Mesothelial cell of epicardium (in vitro differentiated cells): ENCODE data around the gene DIS3L2. TPM values are rescaled to one million over a fixed set of nuclear protein-coding genes. Genes with fewer than 3 reads are reported as not detected.

ENCODE experiments used
- DNase-seq, 2 experiments: peaks; one replicate each; pipeline ENCODE4 v3.0.0; 2021; ENCODE audit warnings: low spot score in 2 of 2; ENCODE audit not compliant: unreplicated experiment in 2 of 2
- H3K27ac Mint-ChIP-seq: 2 replicates; pipeline ENCODE4 v1.8.0; 2021; ENCODE audit warnings: mixed read lengths
- H3K27me3 Mint-ChIP-seq: 2 replicates; pipeline ENCODE4 v1.8.0; 2021; ENCODE audit warnings: low read depth, mixed read lengths
- H3K36me3 Mint-ChIP-seq: 2 replicates; pipeline ENCODE4 v1.8.0; 2021; ENCODE audit warnings: mixed read lengths
- H3K4me1 Mint-ChIP-seq: 2 replicates; pipeline ENCODE4 v1.8.0; 2021; ENCODE audit warnings: mixed read lengths
- H3K4me3 Mint-ChIP-seq: 2 replicates; pipeline ENCODE4 v1.8.0; 2021; ENCODE audit warnings: mild to moderate bottlenecking, moderate library complexity, mixed read lengths
- H3K9me3 Mint-ChIP-seq: 2 replicates; pipeline ENCODE4 v1.8.0; 2021; ENCODE audit warnings: mixed read lengths
- total RNA-seq: library from RNA; stranded (reverse); gene quantifications from 3 replicates; pipeline ENCODE4 v1.2.1, GENCODE V29; 2021
- TF ChIP-seq, protein P1 (sequence below): fragments of 200-600 bp; sonication (generic); IDR thresholded peaks from one replicate; pipeline ENCODE4 v1.5.0; 2021; ENCODE audit warnings: antibody characterized with exemption; ENCODE audit not compliant: unreplicated experiment

The DIS3L2 gene
- total RNA-seq, 1 donor from 2014 or later: 74.4 TPM

GRCh38 chr2:232085826-232086425, 124.4 kb downstream of the DIS3L2 start:
- no peak for DNase-seq
- no peak overlapping the region for H3K27ac Mint-ChIP-seq
- TF ChIP-seq, protein P1, sequence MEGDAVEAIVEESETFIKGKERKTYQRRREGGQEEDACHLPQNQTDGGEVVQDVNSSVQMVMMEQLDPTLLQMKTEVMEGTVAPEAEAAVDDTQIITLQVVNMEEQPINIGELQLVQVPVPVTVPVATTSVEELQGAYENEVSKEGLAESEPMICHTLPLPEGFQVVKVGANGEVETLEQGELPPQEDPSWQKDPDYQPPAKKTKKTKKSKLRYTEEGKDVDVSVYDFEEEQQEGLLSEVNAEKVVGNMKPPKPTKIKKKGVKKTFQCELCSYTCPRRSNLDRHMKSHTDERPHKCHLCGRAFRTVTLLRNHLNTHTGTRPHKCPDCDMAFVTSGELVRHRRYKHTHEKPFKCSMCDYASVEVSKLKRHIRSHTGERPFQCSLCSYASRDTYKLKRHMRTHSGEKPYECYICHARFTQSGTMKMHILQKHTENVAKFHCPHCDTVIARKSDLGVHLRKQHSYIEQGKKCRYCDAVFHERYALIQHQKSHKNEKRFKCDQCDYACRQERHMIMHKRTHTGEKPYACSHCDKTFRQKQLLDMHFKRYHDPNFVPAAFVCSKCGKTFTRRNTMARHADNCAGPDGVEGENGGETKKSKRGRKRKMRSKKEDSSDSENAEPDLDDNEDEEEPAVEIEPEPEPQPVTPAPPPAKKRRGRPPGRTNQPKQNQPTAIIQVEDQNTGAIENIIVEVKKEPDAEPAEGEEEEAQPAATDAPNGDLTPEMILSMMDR: no peak
- no peak overlapping the region for H3K4me3 Mint-ChIP-seq
- peaks cover 18% of the 10 kb centered on the region for H3K36me3 Mint-ChIP-seq
- no peaks in the 10 kb centered on the region for H3K4me1 Mint-ChIP-seq
- H3K27me3 Mint-ChIP-seq: no peaks in the 10 kb centered on the region
- H3K9me3 Mint-ChIP-seq: peaks cover 12% of the 10 kb centered on the region

GRCh38 chr2:232088771-232089170, 127.3 kb downstream of the DIS3L2 start:
- TF ChIP-seq, protein P1: no peak
- Mint-ChIP-seq H3K9me3 (peaks cover 24% of the 10 kb centered on the region), H3K36me3 (peaks cover 31% of the 10 kb centered on the region), H3K4me3 (no peak overlapping the region), H3K4me1 (no peaks in the 10 kb centered on the region), H3K27ac (no peak overlapping the region), H3K27me3 (no peaks in the 10 kb centered on the region)
- no peak for DNase-seq

DNA sequence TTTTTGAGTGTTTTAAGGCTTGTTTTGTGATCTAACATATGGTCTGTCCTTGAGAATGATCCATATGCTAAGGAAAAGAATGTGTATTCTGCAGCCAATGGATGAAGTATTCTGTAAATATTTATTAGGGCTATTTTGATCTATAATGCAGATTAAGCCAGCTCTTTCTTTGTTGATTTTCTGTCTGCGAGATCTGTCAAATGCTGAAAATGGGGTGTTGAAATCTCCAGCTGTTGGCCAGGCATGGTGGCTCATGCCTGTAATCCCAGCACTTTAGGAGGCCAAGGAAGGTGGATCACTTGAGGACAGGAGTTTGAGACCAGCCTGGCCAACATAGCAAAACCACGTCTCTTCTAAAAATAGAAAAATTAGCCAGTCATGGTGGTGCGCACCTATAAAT, 132.7 kb downstream of the DIS3L2 start:
- H3K4me3 Mint-ChIP-seq: no peak overlapping the region

DNA sequence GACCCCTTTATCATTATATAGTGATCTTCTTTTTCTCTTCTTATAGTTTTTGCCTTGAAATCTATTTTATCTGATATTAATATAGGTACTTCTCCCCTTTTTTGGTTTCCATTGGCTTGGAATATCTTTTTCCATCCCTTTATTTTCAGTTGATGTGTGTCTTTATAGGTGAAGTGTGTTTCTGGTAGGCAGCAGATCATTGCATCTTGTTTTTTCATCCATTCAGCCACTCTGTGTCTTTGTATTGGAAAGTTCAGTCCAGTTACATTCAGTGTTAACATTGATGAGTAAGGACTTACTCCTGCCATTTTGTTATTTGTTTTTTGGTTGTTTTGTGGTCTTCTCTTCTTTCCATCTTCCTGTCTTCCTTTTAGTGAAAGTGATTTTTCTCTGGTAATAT, 133.4 kb downstream of the DIS3L2 start:
- peaks cover 71% of the 10 kb centered on the region for H3K9me3 Mint-ChIP-seq

More for the DNA sequence above, 132.7 kb downstream of the DIS3L2 start:
- TF ChIP-seq, protein P1: no peak
- Mint-ChIP-seq H3K36me3 (peaks cover 70% of the 10 kb centered on the region), H3K9me3 (peaks cover 67% of the 10 kb centered on the region), H3K27ac (no peak overlapping the region), H3K4me1 (no peaks in the 10 kb centered on the region), H3K27me3 (no peaks in the 10 kb centered on the region)
- no peak for DNase-seq

DNA sequence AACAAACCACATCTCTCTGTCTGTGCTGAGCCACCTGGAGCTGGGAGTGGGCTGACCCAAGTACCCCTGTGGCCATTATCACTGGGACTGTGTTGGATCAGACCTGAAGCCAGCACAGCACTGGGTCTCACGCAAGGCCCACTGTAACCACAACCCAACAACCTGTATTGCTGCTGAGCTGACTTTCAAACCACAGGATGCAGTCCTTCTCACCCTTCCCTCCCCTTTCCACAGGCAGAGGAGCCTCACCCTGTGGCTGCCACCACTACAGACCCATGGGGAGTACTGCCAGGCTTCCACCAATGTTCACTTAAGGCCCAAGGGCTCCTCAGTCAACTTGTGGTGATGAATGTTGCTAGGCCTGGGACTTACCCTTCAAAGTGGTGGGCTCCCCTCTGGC, 135.7 kb downstream of the DIS3L2 start:
- H3K4me1 Mint-ChIP-seq: no peaks in the 10 kb centered on the region
- H3K9me3 Mint-ChIP-seq: peaks cover 60% of the 10 kb centered on the region
- peaks cover 59% of the 10 kb centered on the region for H3K36me3 Mint-ChIP-seq
- H3K27ac Mint-ChIP-seq: no peak overlapping the region
- DNase-seq: no peak
- no peak overlapping the region for H3K4me3 Mint-ChIP-seq
- no peaks in the 10 kb centered on the region for H3K27me3 Mint-ChIP-seq
- TF ChIP-seq, protein P1: no peak

More for the DNA sequence above, 133.4 kb downstream of the DIS3L2 start:
- H3K27ac Mint-ChIP-seq: no peak overlapping the region
- H3K27me3 Mint-ChIP-seq: no peaks in the 10 kb centered on the region
- no peaks in the 10 kb centered on the region for H3K4me1 Mint-ChIP-seq
- TF ChIP-seq, protein P1: no peak
- no peak overlapping the region for H3K4me3 Mint-ChIP-seq
- peaks cover 69% of the 10 kb centered on the region for H3K36me3 Mint-ChIP-seq
- no peak for DNase-seq

DNA sequence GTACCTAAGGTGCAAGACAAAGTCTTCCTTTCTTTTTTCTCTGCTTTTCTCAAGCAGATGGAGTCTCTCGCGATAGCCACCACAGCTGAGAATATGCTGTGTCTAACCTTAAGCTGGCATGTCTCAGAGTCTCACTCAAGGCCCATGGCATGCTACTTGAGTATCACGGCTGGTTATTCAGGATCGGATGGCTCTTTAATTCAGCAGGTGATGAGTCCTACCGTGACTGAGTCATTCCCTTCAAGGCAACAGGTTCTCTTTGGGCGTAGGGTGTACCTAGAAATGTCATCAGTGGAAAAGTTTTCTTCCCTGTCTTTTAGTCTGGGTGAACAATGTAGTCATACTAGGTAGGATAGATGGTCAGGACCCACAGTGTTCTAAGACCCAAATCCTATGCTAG, 136.2 kb downstream of the DIS3L2 start:
- DNase-seq: no peak
- Mint-ChIP-seq H3K36me3 (peaks cover 57% of the 10 kb centered on the region), H3K27me3 (no peaks in the 10 kb centered on the region), H3K4me3 (no peak overlapping the region), H3K4me1 (no peaks in the 10 kb centered on the region), H3K27ac (no peak overlapping the region), H3K9me3 (peaks cover 57% of the 10 kb centered on the region)
- TF ChIP-seq, protein P1: no peak
